GM23338 (cell line): ENCODE results near the gene COPS2. TPM values are rescaled to one million over a fixed set of nuclear protein-coding genes. Genes with fewer than 3 reads are reported as not detected.

Source experiments
- ATAC-seq: fragments of 200-7000 bp; cut with Tn5 transposase; 3 replicates; pipeline ENCODE4 v1.9.1; 2020
- DNase-seq: peaks from one replicate; pipeline ENCODE4 v3.0.0-alpha.2; 2015; ENCODE audit warnings: low spot score
- H2AFZ ChIP-seq: fragments of 200-600 bp; sonication (generic); 2 replicates; pipeline ENCODE4 v1.8.0; 2016; ENCODE audit warnings: antibody characterized with exemption, mild to moderate bottlenecking, moderate library complexity
- H3F3A ChIP-seq: fragments of 200-600 bp; sonication (generic); replicated peaks from 2 replicates; pipeline ENCODE4 v1.8.0; 2017; ENCODE audit warnings: antibody characterized with exemption, mixed run types, low read depth
- H3K27ac ChIP-seq: fragments of 200-600 bp; sonication (generic); 2 replicates; pipeline ENCODE4 v1.6.1; 2016; ENCODE audit warnings: low read depth
- H3K27me3 ChIP-seq: fragments of 200-600 bp; sonication (generic); 2 replicates; pipeline ENCODE4 v1.8.0; 2016; ENCODE audit warnings: mild to moderate bottlenecking, mixed run types, moderate library complexity; ENCODE audit not compliant: insufficient read depth
- H3K36me3 ChIP-seq: fragments of 200-600 bp; sonication (generic); 2 replicates; pipeline ENCODE4 v1.8.0; 2016; ENCODE audit warnings: mild to moderate bottlenecking; ENCODE audit not compliant: insufficient read depth
- H3K4me1 ChIP-seq: fragments of 200-600 bp; sonication (generic); 2 replicates; pipeline ENCODE4 v1.8.0; 2016; ENCODE audit warnings: mild to moderate bottlenecking, moderate library complexity; ENCODE audit not compliant: insufficient read depth
- H3K4me2 ChIP-seq: fragments of 200-600 bp; sonication (generic); 2 replicates; pipeline ENCODE4 v1.7.1; 2017; ENCODE audit warnings: mixed run types
- H3K4me3 ChIP-seq: fragments of 200-600 bp; sonication (generic); 2 replicates; pipeline ENCODE4 v1.6.1; 2016; ENCODE audit warnings: mixed run types
- H3K79me2 ChIP-seq: fragments of 200-600 bp; sonication (generic); replicated peaks from 2 replicates; pipeline ENCODE4 v1.8.0; 2017; ENCODE audit warnings: mild to moderate bottlenecking; ENCODE audit not compliant: insufficient read depth
- H3K9me2 ChIP-seq: fragments of 200-600 bp; sonication (generic); 2 replicates; pipeline ENCODE4 v1.8.0; 2017; ENCODE audit not compliant: insufficient read depth
- H4K20me1 ChIP-seq: fragments of 200-600 bp; sonication (generic); replicated peaks from 2 replicates; pipeline ENCODE4 v1.8.0; 2017; ENCODE audit warnings: mild to moderate bottlenecking; ENCODE audit not compliant: insufficient read depth
- H3K27ac Mint-ChIP-seq: 2 replicates; pipeline ENCODE4 v1.8.0; 2020; ENCODE audit warnings: inconsistent platforms, mild to moderate bottlenecking, moderate library complexity, mixed read lengths
- H3K27me3 Mint-ChIP-seq: 3 replicates; pipeline ENCODE4 v1.8.0; 2022; ENCODE audit warnings: low read depth, mild to moderate bottlenecking, moderate library complexity, mixed read lengths, inconsistent platforms; ENCODE audit not compliant: insufficient read depth, poor library complexity
- H3K36me3 Mint-ChIP-seq: 3 replicates; pipeline ENCODE4 v1.8.0; 2021; ENCODE audit warnings: low read depth, mild to moderate bottlenecking, inconsistent platforms, moderate library complexity, mixed read lengths
- H3K4me1 Mint-ChIP-seq: 3 replicates; pipeline ENCODE4 v1.8.0; 2020; ENCODE audit warnings: mild to moderate bottlenecking, inconsistent platforms, mixed read lengths
- H3K4me3 Mint-ChIP-seq: 3 replicates; pipeline ENCODE4 v1.8.0; 2021; ENCODE audit warnings: moderate library complexity, mild to moderate bottlenecking, inconsistent platforms, mixed read lengths
- H3K9me3 Mint-ChIP-seq: 3 replicates; pipeline ENCODE4 v1.8.0; 2020; ENCODE audit warnings: moderate library complexity, mild to moderate bottlenecking, inconsistent platforms, mixed read lengths
- CREB1 ChIP-seq: fragments of 250-450 bp; sonication (Bioruptor Pico); IDR thresholded peaks from 2 replicates; pipeline ENCODE4 v1.5.0; 2020; ENCODE audit warnings: low read depth, mild to moderate bottlenecking, moderate library complexity
- CTCF ChIP-seq, 2 experiments: fragments of 200-600 bp in 1 of 2; sonication (generic) in 1 of 2; conservative IDR thresholded peaks; 2 replicates each; pipeline versions ENCODE4 v1.5.1 to v1.6.1; 2016 to 2017; ENCODE audit warnings: antibody characterized with exemption in 2 of 2, low read depth in 2 of 2, mild to moderate bottlenecking in 2 of 2, moderate library complexity in 1 of 2
- ETS1 ChIP-seq: IDR thresholded peaks from 2 replicates; pipeline ENCODE4 v1.6.1; 2016; ENCODE audit warnings: antibody characterized with exemption
- EZH2 ChIP-seq: fragments of 200-600 bp; sonication (generic); IDR thresholded peaks from one replicate; pipeline ENCODE4 v1.8.0; 2017; ENCODE audit warnings: antibody characterized with exemption, mild to moderate bottlenecking, low read depth; ENCODE audit not compliant: unreplicated experiment
- EZH2phosphoT487 ChIP-seq: fragments of 200-600 bp; sonication (generic); IDR thresholded peaks from one replicate; pipeline ENCODE4 v1.8.1; 2018; ENCODE audit warnings: antibody characterized with exemption; ENCODE audit not compliant: unreplicated experiment
- JUNB ChIP-seq: IDR thresholded peaks from one replicate; pipeline ENCODE4 v1.6.1; 2016; ENCODE audit warnings: antibody characterized with exemption; ENCODE audit not compliant: unreplicated experiment
- NANOG ChIP-seq: IDR thresholded peaks from 2 replicates; pipeline ENCODE4 v1.6.1; 2016; ENCODE audit warnings: antibody characterized with exemption, borderline replicate concordance
- POLR2AphosphoS5 ChIP-seq: IDR thresholded peaks from 2 replicates; pipeline ENCODE4 v1.6.1; 2016; ENCODE audit warnings: antibody characterized with exemption, low read depth
- REST ChIP-seq: IDR thresholded peaks from one replicate; pipeline ENCODE4 v1.6.1; 2018; ENCODE audit warnings: antibody characterized with exemption; ENCODE audit not compliant: unreplicated experiment
- ZNF114 ChIP-seq: fragments of 250-450 bp; sonication (Bioruptor Pico); IDR thresholded peaks from 2 replicates; pipeline ENCODE4 v1.5.0; 2020; ENCODE audit warnings: mild to moderate bottlenecking, moderate library complexity
- ZNF462 ChIP-seq: fragments of 250-450 bp; sonication (Bioruptor Pico); IDR thresholded peaks from 2 replicates; pipeline ENCODE4 v1.5.0; 2020; ENCODE audit warnings: mild to moderate bottlenecking, moderate library complexity
- polyA plus RNA-seq: library from polyadenylated mRNA; unstranded; fragments of >200 nt; fragmentation: Nextera tagmentation; extraction: Ambion mirVana; gene quantifications from 2 replicates; pipeline ENCODE4 v1.2.1, GENCODE V29; 2016
- total RNA-seq: library from RNA; depleted of rRNA; stranded (reverse); fragments of >200 nt; shearing (Covaris generic); gene quantifications from 2 replicates; pipeline ENCODE4 v1.2.3, GENCODE V29; 2014

Gene COPS2
- total and polyA plus RNA-seq, 2 experiments from 2014 or later, result 38.7 to 67.3 TPM

- TF ChIP-seq ZNF114 (no peak), CREB1 (no peak), JUNB (no peak), EZH2 (no peak), NANOG (no peak), EZH2phosphoT487 (no peak), POLR2AphosphoS5 (no peak)
These were observed 40.3 kb downstream of the COPS2 start (continued) for GRCh38 chr15:49115062-49115461.

- H3K27ac ChIP-seq, result no peak overlapping the region
- H3K4me1 ChIP-seq, result no peaks in the 10 kb centered on the region
- H3K4me2 ChIP-seq, result no peak overlapping the region
- no peak overlapping the region for H3K27ac Mint-ChIP-seq
- peaks cover 31% of the 10 kb centered on the region for H3K36me3 Mint-ChIP-seq
- H3K36me3 ChIP-seq, result no peaks in the 10 kb centered on the region
- ATAC-seq (peak; percentile 100), DNase-seq (peak; percentile 65)
- 0 out of 2 replicates have a peak, but pooled peaks have one; percentile 27 for TF ChIP-seq ZNF462 (CRISPR knock-in tag)
- TF ChIP-seq CTCF (conservative IDR thresholded peaks at IDR 0.05; ENCODE audit: low read depth in 2 of 2), result no peak
- TF ChIP-seq CREB1, result no peak
- no peak for TF ChIP-seq POLR2AphosphoS5
- no peak for TF ChIP-seq ETS1
- TF ChIP-seq REST, result no peak
- H4K20me1 ChIP-seq, result no peaks in the 10 kb centered on the region
- no peaks in the 10 kb centered on the region for H3K27me3 ChIP-seq
- no peaks in the 10 kb centered on the region for H3F3A ChIP-seq
- H3K27me3 Mint-ChIP-seq, result no peaks in the 10 kb centered on the region
- peaks cover 6% of the 10 kb centered on the region for H3K4me1 Mint-ChIP-seq
- no peaks in the 10 kb centered on the region for H3K9me2 ChIP-seq
- no peaks in the 10 kb centered on the region for H3K79me2 ChIP-seq
- no peaks in the 10 kb centered on the region; the same call in 1 of the 3 replicates for H3K9me3 Mint-ChIP-seq
- no peak overlapping the region for H2AFZ ChIP-seq
- H3K4me3 ChIP-seq, result no peak overlapping the region
- H3K4me3 Mint-ChIP-seq, result no peak overlapping the region
These were observed 45.0 kb downstream of the COPS2 start for GRCh38 chr15:49110158-49110944.
